Activated CD4-positive, alpha-beta T cell treated with anti-CD3 and anti-CD28 coated beads for 24 hours (primary cell): ENCODE data around the gene NID1.

Experiments used
- DNase-seq, 2 donors: peaks; one replicate each; pipeline ENCODE4 v3.0.0-alpha.2; 2020; ENCODE audit warnings: low read depth in 2 of 2

NID1 gene

GRCh38 chr1:236065509-236066005 is 667 bp upstream of the NID1 start:
- no peak for DNase-seq

GRCh38 chr1:236063919-236064673 is 794 bp downstream of the NID1 start:
- no peak for DNase-seq

- no peak for DNase-seq
These were observed 1.4 kb downstream of the NID1 start for GRCh38 chr1:236063551-236063918.

- DNase-seq = no peak
These were observed 4.6 kb downstream of the NID1 start for GRCh38 chr1:236060286-236060685.

GRCh38 chr1:236059011-236059410 is 5.9 kb downstream of the NID1 start:
- DNase-seq = no peak

GRCh38 chr1:236058141-236058934 is 6.6 kb downstream of the NID1 start:
- no peak for DNase-seq

GRCh38 chr1:236057546-236057945 is 7.3 kb downstream of the NID1 start:
- DNase-seq = no peak

GRCh38 chr1:236052232-236052993 is 12.5 kb downstream of the NID1 start:
- no peak for DNase-seq

- DNase-seq = no peak
These were observed 13.6 kb downstream of the NID1 start for GRCh38 chr1:236051242-236051791.

- DNase-seq = no peak
These were observed 19.1 kb downstream of the NID1 start for GRCh38 chr1:236045771-236046170.

GRCh38 chr1:236044341-236044740 is 20.5 kb downstream of the NID1 start:
- DNase-seq = no peak

- DNase-seq = no peak
These were observed 23.0 kb downstream of the NID1 start for GRCh38 chr1:236041631-236042618.

GRCh38 chr1:236039740-236040685 is 24.9 kb downstream of the NID1 start:
- no peak for DNase-seq

GRCh38 chr1:236038034-236038433 is 26.9 kb downstream of the NID1 start:
- DNase-seq = no peak

GRCh38 chr1:236035681-236036101 is 29.2 kb downstream of the NID1 start:
- no peak for DNase-seq

- DNase-seq = no peak
These were observed 31.6 kb downstream of the NID1 start for GRCh38 chr1:236033336-236033735.

GRCh38 chr1:236030534-236030933 is 34.4 kb downstream of the NID1 start:
- no peak for DNase-seq

GRCh38 chr1:236029428-236029940 is 35.4 kb downstream of the NID1 start:
- no peak for DNase-seq

- DNase-seq = no peak
These were observed 37.8 kb downstream of the NID1 start for GRCh38 chr1:236027104-236027503.
